NCI-H1048 (cell line): ENCODE measurements around the gene TCERG1L.

Experiments
- DNase-seq: peaks from one replicate; lab custom pipeline; 2025; lab: John Stamatoyannopoulos, UW

Gene TCERG1L

DNA sequence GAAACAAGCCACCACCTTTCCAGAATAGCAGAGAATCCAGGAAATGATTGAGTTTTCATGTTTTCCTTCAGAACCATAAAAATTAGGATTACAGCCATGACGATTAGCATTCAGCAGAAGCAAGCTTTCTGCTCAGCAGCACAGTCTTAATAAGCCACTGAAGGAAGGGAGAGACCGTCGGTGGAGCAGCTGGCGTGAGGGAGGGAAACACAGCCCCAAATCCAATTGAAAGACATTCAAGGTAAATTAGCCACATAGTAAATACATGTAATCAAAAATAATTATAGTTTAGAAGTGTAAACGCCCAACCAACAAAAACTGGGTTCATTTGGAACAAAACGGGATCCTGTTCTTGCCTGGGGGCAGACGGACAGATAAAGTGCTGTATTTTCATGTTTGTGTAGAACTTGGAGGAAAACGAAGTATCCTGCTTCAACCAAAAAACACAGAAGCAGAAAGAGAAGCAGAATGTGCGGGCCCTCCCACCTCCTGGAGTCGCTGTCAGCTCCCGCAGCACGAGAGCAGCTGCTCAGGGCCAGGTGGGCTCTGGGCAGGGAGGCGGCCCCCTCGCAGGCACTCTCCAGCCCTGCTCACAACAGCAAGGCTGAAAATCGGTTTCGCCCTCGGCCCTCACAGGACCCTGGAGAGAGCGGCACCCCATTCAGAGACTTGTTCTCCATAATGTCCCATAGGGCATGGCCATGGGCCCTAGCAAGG lies 84.9 kb downstream of the TCERG1L start:
- DNase-seq = no peak

DNA sequence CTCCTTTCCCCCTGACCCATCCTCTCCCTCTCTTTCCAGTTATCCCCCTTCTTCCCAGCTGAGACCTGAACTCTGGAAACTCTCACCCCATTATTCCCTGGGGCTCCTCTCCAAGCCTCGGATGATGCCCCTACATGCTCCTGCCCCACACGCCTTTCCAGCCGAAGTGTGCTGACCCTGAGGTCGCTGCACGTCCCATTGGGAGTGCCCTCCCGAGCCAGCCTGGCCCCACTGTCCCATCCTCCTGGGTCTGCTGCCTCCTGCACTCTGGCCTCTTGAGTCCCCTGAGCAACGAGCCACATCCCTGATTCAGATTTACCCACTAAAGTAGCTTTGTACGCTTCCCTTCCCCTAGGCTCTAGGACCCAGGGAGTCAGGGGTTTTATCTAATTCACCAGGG lies 87.4 kb downstream of the TCERG1L start:
- DNase-seq = no peak

DNA sequence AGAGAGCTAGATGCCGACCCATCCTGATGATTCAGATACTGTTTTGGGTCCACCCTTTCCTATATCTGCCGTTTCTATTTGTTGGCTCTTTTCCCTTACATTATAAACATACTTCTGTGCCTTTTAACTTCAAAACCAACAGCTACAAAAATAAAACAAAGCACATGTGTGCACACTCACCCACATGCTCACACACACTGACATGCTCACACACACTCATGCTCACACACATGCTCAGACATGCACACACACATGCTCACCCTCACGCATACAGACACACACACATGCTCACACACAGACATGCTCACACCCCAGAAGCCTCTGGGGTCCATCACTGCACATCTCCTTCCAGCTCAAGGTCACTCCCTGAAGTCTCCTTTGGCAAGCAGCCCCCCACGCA lies 88.1 kb downstream of the TCERG1L start:
- DNase-seq = no peak

DNA sequence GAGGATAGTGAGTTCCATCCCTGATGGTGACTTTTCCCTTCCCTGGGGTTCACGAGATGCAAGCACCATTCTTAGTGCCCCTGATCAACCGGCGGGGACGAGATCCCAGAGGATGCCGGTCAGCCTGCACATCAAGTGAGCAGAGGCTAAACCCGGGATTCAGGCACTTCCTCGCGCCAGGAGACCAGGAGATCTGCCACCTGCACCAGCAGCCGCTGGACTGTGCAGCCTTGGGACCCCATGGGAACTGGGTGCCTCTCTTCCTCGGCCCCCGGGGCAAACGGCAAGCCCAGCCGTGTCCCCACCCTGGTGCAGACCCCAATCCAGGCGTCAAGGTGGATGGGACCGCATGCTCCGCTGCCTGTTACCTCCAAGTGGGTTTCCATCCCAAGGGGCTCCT lies 88.5 kb downstream of the TCERG1L start:
- DNase-seq = no peak

DNA sequence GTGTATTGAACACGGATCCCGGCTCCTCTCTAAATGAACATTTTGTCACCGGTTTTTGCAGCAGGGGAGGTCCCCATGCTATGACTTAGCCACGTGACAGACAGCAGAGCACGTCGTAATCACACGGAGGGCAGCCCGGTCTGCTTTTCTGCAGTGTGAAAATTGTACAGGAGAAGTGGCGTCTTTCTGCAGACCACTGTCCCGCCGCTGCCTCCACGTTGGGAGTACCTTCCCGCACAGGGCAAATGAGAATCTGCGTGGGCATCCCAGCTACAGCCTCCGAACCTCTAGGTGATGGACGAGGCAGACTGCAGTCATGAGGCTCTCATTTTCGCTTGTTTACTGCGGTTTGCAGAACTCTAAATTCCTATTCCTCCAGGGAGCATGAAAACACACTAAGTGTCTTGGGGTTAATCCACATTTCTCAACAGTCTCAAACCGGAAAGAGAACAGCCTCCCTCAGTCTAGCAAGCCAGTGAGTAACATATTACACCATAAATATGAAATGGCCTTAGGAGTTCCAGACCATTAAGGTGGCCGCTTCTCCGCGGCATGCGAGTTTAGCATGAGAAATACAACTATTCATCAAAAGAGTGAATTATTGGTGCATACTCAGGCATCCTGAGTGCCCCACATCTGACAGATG lies 89.8 kb downstream of the TCERG1L start:
- DNase-seq = no peak

DNA sequence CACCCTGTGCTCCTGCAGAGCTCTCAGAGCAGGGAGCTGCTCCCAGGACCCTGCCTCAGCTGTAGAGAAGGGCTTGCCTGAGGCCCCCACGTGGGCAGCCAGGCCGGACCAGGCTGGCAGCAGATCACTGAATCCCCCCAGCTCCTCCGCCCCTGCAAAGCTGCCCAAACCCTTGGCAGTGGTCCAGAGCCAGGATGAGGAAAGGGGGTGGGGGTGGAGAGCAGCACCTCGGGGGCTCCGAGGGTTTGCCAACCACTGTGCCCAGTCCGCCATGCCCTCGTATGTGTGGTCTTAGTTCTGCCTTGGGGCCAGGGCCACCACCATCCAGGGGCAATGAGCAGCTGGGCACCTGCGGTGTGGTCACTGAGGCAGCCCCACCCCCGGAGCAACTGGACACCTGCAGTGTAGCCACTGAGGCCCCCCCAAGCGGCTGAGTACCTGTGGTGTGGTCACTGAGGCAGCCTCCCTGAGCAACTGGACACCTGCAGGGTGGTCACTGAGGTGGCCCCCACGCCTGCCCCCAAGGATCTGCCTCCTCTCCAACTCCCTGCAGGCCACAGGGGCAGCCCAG lies 90.8 kb downstream of the TCERG1L start:
- DNase-seq = no peak

DNA sequence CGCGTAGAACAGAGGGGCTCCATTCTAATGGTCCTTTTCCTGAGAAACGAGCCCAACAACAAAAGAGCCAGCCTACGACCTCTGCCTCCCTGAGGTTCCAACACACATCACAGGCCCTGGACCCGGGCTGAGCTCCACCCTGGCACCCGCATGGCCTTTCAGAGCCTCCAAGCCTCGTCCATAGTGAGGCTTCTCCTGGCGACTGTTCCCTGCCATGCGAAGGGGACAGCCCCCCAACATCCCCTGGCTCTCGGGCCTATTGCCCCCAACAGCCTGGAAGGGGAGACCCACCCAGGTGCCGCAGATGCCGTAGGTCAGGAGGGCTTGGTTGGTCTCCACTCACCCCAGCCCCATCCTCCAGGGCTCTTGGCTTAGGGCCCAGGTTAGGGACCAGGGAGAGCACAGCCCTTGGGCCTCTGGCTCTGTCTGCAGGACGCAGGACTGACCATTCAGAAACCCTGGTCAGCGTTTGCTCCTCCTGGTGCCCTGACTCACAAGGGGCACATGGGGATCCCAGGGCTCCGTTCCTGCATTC lies 91.5 kb downstream of the TCERG1L start:
- DNase-seq = no peak

DNA sequence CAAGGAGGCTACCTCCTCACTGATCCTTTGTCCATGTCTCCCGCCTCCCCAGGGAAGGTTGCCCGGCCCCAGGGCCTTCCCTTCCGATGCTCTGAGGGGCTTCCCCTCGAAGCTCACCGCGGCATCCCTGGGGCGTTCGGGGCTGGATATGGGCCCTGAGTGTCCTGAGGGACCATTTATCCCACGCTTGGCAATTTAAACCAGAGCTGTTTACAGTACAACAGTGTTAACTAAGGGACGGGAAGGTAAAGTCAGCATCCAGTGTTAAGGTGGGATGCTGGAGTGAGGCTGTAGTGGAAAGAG lies 92.0 kb downstream of the TCERG1L start:
- DNase-seq = no peak

DNA sequence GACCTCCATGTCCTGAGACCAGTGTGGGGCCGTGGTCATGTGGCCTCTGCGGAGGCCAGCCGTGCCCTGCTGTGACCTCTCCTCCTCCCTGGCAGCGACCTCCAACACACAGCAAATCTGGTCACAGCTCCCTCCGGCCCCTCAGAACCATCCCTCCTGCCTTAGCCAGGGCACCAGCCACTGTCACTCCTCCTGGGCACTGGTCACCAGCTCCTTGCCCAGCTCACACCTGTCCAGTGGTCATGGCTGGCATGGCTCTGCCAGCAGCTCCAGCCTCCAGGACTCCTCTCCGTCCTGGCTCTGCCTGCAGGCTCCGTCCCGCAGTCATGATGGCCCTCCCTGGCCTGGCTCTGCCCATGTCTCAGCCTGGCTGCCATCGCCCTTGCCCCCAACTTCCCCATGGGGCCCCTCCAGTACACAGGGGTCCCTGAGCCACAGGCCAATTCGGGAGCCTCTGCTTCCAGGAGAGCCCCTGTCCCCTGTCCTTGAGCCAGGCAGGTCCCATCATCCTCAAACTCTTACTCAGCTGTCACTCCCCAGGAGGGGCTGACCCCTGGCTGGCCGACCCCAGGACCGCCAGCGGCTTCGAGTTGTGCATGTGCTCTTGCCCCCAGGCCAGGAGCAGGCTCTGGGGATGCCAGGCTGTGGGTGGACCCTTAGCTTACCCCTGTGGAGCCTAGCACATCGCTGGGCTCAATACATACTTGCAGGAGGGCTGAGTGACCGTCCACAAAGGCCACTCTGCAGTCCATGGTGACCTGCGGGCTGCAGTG lies 92.5 kb downstream of the TCERG1L start:
- DNase-seq = no peak

DNA sequence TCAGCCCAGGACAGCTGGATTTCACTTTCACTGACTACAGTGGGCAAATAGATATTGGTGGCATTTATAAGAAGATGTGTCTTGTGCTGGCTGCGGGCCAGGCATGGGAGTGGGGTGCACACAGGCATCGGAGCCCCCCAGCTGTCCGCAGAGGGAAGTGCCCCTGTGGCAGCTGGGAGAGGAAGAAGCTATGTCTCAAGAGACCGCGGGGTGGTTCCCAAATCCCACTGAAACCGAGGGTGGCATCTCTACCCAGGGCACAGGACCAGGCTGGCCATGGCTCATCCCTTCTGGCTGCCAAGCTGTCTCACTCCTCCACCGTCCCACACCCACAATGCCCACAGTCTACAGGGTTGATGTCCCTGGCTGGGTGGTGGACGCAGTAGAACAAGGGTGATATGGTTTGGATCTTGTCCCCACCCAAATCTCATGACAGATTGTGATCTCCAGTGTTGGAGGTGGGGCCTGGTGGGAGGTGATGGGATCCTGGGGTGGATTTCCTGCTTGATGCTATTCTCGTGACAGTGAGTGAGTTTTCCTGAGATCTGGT lies 94.8 kb downstream of the TCERG1L start:
- no peak for DNase-seq

DNA sequence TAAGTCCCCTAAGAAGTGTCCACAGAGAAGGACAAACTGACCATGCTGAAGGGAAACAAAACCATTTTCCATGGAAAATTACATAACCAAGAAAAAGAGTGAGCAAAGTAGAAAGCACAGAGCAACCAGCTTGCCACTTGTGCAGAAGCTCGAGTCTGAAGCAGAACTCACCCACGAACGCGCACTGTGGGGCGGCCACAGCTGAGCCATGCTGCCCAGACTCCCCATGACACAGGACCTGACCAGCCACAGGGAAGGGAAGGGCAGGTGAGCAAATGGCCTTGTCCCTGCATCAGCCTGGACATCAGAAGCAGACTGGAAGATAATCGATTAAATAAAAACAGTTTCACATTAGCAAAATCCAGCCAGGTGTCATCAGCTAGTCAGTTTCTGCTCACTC lies 95.7 kb downstream of the TCERG1L start:
- no peak for DNase-seq

DNA sequence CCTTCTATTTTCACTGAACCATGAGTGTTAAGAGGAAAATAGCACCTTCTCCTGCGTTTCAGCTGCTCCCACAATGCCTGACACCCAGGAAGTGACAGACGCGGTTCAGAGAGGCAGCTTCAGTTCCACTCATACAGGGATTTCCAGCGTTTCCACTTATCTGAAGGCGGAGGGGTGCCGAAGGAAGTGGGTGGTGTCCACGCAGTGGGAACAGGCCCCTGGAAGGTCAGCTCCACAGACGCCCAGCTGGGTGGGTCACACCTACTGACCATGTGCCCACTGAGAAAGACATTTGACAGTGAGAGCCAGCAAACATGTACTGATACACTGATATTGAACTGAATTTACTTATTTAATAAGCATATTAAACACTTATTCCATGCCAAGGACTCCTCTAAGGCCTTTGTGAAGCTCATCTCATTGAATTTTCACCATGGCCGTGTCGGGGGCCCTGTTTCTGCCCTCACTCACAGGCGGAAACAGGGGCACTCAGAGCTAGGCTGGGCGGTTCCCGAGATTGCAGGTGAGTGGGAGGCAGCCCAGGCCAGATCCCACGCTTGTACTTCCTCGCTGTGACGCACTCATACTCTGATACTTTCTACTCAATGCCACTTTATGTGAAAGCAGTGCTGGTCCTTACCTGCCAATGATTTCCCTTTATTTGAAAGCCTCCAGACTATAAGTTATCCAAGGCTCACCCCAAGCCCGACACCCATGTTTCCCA lies 96.8 kb downstream of the TCERG1L start:
- DNase-seq = no peak

DNA sequence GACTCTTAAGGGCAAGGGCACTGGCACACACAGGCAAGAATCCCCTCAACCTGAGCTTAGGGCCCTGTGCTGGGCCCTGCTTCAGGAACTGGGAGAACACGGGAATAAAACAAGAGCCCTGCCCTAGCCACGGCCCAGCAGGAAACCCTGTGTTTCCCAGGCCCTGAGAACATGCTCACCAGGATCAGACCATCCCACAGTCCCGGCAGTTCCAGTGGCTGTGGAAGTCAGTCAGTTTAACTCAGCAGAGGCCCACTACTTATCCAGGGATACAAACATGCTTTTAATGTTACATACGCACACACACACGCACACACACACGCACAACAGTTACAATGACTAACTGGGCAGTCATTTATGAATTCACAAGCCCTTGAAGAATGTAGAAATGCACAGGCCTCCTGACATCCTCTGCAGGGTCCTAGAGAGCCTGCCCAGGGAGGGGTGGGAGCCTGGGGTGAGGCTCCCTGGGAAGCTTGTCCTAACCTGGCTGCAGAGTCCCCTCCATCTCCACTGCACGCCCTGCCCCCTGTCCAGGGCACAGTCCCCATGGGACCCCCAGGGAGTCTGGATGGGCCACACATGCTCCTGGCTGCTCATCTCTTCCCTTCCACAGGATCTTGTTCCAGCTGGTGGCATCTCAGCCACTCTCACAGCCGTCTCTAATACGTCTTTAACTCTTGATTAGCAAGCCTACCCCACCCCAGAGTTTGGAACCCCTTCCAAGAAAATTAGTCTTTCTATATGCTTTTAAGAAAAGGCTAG lies 97.6 kb downstream of the TCERG1L start:
- no peak for DNase-seq

DNA sequence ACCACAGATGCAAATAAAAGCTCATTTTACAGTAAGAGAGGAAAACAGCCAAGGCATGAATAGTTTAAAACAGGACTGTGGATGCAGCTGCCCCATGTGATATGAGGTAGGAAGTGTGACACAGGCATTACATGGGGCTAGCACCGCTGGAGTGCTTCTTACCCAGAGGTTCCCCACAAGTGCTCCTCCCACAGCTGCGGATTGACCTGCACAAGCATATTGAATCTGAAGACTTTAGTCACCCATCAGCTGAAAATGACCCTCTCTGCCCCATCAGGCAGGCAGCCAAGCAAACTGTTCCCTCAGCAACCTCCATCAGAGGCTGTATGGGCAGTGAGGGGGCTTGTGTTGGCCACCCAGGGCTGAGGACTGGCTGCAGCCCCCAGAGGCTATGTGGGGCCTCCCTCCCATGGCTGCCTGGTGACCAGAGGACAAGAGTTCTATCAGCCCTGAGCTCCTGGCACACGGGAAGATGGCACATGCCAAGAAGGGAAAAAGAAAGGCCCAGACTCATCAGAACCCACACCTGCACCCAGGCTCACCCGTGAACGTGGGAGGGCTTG lies 98.7 kb downstream of the TCERG1L start:
- no peak for DNase-seq

DNA sequence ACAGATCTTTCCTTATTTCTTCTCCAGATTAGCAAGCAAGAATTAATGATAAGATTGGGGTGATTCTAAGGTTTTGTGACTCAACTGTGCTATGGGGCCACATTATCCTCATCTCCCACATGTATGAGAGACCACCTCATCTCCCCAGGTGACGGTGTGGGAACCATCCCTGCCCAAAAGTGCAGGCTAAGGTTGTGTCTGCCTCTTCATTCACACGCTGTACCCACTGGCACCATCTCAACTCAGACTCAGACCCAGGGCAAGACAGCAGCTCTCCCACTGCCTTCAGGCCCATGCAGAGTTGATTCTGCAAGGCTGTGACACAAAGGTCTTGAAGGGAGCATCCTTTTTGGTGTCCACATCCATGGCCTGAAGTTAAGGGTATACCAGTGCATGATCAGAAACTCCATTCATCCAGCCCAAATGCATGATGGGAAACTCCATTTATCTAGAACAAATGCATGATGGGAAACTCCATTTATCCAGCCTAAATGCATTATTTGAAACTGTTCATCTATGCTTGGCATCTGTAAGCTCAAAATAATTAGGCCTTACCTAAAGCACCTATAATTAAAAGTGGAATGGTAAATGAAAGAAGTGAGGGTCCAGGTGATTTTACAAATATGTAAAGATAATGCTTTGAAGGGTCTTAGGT lies 99.4 kb downstream of the TCERG1L start:
- no peak for DNase-seq

DNA sequence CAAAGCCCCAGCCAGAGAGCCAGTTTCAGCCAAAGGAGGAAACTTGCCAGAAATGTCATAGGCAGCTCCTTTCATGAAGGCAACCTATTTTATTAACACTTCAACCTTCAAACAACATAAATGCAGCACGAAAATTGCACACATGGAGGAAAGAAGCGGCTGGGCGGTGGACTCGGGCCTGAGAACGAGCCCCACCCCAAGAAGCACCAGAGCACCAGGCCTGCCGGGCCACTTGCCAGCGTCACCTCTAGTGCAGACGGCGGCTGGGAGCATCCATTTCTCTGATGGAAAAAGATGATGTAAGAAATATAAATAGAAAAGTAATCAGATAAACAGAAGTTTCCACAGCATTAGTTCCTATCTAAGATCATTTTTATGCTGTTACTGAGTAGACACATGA lies 100.0 kb downstream of the TCERG1L start:
- DNase-seq = no peak

DNA sequence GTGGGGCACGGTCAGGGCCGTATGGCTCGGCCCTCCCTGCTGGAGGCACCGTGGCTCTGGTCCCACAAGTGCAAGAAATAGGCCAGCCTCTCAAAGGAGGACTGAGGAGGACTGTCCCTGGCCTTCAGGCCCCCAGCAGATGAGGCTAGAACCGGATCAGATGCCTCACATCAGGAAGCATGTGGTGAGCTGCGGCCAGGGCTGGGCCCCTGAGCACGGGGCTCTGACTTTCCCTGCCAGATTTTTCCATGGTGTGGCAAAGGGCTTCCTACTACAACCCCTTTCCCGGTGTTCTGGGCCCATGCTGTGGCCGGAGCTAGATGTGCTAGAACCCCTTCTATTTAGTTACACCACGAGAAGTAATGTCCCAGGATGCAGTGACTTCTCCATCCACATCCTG lies 100.4 kb downstream of the TCERG1L start:
- DNase-seq = no peak

DNA sequence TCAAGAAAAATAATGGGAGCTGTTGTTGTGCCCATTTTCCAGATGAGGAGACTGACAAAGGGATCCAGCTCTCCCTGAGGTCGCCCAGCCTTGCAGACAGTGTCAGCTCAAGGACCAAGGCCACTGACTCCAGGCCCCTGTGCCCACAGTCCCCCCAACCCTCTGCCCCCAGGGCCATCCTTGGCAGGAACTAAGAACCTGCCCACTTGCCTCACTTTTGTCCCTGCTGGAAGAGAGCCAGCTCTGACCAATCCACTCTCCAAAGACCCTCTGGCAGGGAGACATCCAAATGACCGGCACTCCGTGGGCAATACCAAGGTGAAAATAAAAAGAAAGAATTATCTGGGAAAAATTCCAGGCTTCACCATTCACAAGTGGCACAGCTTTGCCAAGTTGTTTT lies 101.3 kb downstream of the TCERG1L start:
- DNase-seq = no peak

DNA sequence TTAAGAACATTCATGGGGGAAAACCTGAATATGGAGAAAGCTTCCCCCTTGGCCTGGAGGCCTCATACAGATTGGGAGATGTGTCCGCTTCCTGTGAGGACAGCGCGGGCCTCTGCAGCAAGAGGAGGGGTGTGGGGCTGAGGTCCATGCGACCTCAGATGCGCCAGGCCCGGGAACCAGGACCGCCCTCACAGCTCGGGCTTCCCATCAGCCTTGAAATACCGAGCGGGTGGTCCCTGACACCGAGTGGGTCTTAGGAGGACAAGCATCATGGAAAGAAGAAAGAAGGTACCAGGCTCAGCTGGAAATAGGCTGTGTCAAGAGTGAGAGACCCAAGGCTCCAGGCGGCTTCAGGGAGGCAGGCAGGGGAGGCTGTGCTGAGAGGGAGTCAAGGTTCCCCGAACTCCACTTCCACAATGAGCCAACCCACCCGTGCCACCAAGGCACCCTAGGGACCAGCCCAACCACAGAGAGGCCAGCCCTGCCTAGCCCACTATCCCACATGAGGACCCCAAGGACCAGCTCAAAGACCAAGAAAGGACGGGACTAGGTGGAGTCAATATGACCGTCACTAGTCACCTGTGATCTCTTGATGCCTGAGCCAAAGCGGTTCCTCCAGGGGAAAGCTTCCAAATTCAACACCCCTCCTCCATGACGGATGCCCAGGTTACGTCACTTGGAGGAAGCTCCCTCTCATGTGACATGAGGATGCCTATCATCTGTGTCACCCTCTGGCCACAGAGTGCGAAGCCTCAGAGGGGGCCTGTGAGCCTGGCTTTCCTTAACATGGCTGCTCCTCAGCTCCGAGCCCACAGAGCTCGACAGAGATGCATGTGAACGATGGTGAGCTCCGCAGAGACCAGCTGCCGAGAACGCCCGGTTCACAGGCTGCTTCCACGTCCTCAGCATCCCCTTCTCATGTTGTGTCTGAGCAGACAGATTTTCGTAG lies 103.7 kb downstream of the TCERG1L start:
- DNase-seq = no peak
